ENCODE measurements around the gene ABAT.
A peak's percentile ranks its signal among the peaks of the same experiment; 100 is the strongest.
"Not testable (repeated sequence)": the region's sequence is repeated elsewhere in the genome, so short reads cannot be mapped to it uniquely, and the experiment has no call there.

Gene ABAT

DNA sequence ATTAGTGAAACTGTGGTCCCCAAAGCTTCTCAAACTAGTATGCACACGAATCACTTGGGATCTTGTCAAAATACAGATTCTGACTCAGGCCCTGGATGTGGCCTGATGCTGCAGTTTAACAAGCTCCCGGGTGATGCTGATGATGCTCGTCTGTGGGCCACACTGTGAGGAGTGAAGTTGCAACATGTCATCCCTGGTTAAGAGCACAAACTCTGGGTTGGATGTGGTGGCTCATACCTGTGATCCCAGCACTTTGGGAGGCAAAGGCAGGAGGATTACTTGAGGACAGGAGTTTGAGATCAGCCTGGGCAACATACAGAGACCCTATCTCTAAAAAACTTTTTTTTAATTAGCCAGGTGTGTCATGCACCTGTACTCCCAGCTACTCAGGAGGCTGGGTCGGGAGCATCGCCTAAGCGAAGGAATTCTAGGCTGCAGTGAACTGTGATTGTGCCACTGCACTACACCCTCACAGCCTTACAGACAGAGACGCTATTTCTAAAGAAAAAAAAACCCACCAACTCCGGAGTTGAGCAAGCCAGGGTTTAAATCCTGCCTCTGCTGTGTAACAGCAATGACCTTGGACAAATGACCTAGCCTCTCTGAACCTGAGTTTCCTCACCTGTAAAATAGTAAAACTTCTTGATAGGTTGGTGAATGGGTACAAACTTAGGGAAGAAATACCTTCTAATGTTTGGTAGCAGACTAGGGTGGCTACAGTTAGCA, 24.4 kb upstream of the ABAT start:
- H3K4me3 ChIP-seq (ENCODE audit: low read length), result no peak overlapping the region
- TF ChIP-seq CTCF (conservative IDR thresholded peaks at IDR 0.05; ENCODE audit: low read length), result no peak
- no peak for DNase-seq (ENCODE audit: low read depth)

- not testable (repeated sequence) for H3K4me3 ChIP-seq (ENCODE audit: low read length)
- peak; percentile 25 for DNase-seq (ENCODE audit: low read depth)
- TF ChIP-seq CTCF (conservative IDR thresholded peaks at IDR 0.05; ENCODE audit: low read length), result peak; percentile 51
Measured at GRCh38 chr16:8651958-8652357, 22.5 kb upstream of the ABAT start.

- H3K4me3 ChIP-seq (ENCODE audit: low read length), result no peak overlapping the region
- peak; percentile 45 for TF ChIP-seq CTCF (conservative IDR thresholded peaks at IDR 0.05; ENCODE audit: low read length)
- peak; percentile 4 for DNase-seq (ENCODE audit: low read depth)
Measured at GRCh38 chr16:8655184-8655717, 19.2 kb upstream of the ABAT start.

DNA sequence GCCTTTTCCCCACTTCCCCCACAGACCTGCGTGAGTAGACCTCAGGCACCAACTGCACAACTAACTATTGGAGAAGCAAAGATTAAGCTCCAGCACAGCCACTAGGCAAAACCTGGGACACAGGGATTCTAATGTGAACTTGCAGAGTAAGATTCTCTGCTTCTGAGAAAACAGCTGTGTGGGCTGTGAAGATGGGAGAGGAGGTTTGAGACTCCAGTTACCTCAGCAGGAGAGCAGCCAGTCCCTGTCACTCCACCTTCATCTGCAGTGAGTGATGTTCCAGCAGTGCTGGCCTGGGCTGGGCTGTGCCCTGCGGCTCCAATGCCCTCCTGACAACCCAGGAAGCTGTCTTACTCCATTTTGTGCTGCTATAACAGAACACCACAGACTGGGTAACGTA, 18.0 kb upstream of the ABAT start:
- no peak for TF ChIP-seq CTCF (conservative IDR thresholded peaks at IDR 0.05; ENCODE audit: low read length)
- DNase-seq (ENCODE audit: low read depth), result no peak
- no peak overlapping the region for H3K4me3 ChIP-seq (ENCODE audit: low read length)

DNA sequence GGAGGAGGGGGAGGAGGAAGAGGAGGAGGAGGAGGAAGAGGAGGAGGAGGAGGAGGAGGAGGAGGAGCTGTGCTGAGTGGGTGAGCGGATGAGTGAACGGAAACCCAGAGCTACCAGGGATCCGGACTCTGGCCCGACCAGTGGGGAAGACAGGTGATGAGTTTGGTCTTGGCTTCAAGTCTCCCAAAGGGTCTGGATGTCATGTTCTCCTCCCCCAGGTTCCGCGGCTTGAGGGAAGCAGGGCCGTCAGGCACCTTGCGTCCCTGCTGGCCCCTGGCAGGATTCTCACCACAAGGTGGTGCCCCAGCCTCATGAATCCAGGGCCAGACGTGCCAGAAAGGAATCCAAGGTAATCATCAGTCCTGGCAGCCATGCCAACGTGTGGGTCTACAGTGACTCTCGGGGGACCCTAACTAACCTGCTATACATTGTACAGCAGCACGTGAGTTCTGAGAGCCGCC, 13.5 kb upstream of the ABAT start:
- TF ChIP-seq CTCF (conservative IDR thresholded peaks at IDR 0.05; ENCODE audit: low read length), result peak; percentile 66
- DNase-seq (ENCODE audit: low read depth), result peak; percentile 47
- H3K4me3 ChIP-seq (ENCODE audit: low read length), result no peak overlapping the region

GRCh38 chr16:8661703-8662102, 12.7 kb upstream of the ABAT start:
- no peak for DNase-seq (ENCODE audit: low read depth)
- TF ChIP-seq CTCF (conservative IDR thresholded peaks at IDR 0.05; ENCODE audit: low read length), result no peak
- H3K4me3 ChIP-seq (ENCODE audit: low read length), result no peak overlapping the region

Measured in AG10803 (cell line).